T47D (cell line): Measurements from ENCODE around the gene BRME1.
A peak's percentile ranks its signal among the peaks of the same experiment; 100 is the strongest.

Experiments
- DNase-seq, 2 experiments: peaks; one replicate each; pipeline versions ENCODE4 v3.0.0 to v3.0.0-alpha.2; 2011 to 2012; ENCODE audit warnings: low read depth in 1 of 2, low spot score in 1 of 2
- JUND ChIP-seq: IDR thresholded peaks from 2 replicates; pipeline ENCODE4 v1.6.1; 2012; ENCODE audit warnings: low read depth
- in situ Hi-C: cut with HindIII; loops from 2 replicates; pipeline ENCODE4 v1.10.0; 2016; ENCODE audit warnings: low sequenced_read_pairs, low pct_unique_long_range_greater_than_20kb

BRME1 gene

GRCh38 chr19:13881692-13882418 lies 24.1 kb downstream of the BRME1 start:
- no peak for TF ChIP-seq JUND
- DNase-seq, result no peak
- in situ Hi-C loops, result no loop called here

- no peak for DNase-seq
- no peak for TF ChIP-seq JUND
- in situ Hi-C loops, result no loop called here
Measured at GRCh38 chr19:13881251-13881691, 24.6 kb downstream of the BRME1 start.

GRCh38 chr19:13880059-13881043 lies 25.6 kb downstream of the BRME1 start:
- DNase-seq, result peak; percentile 87 to 93
- no peak; the same call in 1 of the 2 replicates for TF ChIP-seq JUND
- in situ Hi-C loops, result no loop called here

GRCh38 chr19:13877303-13877702 lies 28.6 kb downstream of the BRME1 start:
- in situ Hi-C loops, result no loop called here
- no peak for TF ChIP-seq JUND
- DNase-seq, result no peak

GRCh38 chr19:13876834-13877233 lies 29.1 kb downstream of the BRME1 start, which contains the start of gene NANOS3:
TSS of gene NANOS3 (plus strand) at chr19:13877134. CDS start at chr19:13877249, 115 bp downstream.
- no peak for DNase-seq
- in situ Hi-C loops, result no loop called here
- no peak for TF ChIP-seq JUND

- TF ChIP-seq JUND, result no peak
- DNase-seq, result no peak
- in situ Hi-C loops, result no loop called here
Measured at GRCh38 chr19:13875824-13876223, 30.1 kb downstream of the BRME1 start.

GRCh38 chr19:13873834-13874515 lies 31.9 kb downstream of the BRME1 start:
- TF ChIP-seq JUND, result no peak
- in situ Hi-C loops, result no loop called here
- peak in 1 of 2 experiments; percentile 44 for DNase-seq

- TF ChIP-seq JUND, result no peak
- DNase-seq, result no peak
- in situ Hi-C loops, result no loop called here
Measured at GRCh38 chr19:13872695-13873389, 33.1 kb downstream of the BRME1 start.

GRCh38 chr19:13872339-13872694 lies 33.6 kb downstream of the BRME1 start:
- no peak for TF ChIP-seq JUND
- no peak for DNase-seq
- in situ Hi-C loops, result no loop called here

- TF ChIP-seq JUND, result no peak
- no peak for DNase-seq
- in situ Hi-C loops, result no loop called here
Measured at GRCh38 chr19:13870873-13871272, 35.0 kb downstream of the BRME1 start.

GRCh38 chr19:13869281-13869680 lies 36.6 kb downstream of the BRME1 start:
- DNase-seq, result no peak
- TF ChIP-seq JUND, result no peak
- in situ Hi-C loops, result no loop called here

GRCh38 chr19:13868663-13869062 lies 37.3 kb downstream of the BRME1 start:
- TF ChIP-seq JUND, result no peak
- no peak for DNase-seq
- in situ Hi-C loops, result no loop called here
